HCT116 (cell line): Measurements from ENCODE around the gene ZC2HC1C. TPM values are rescaled to one million over a fixed set of nuclear protein-coding genes. Genes with fewer than 3 reads are reported as not detected.

ENCODE experiments used
- ATAC-seq: fragments of 200-7000 bp; cut with Tn5 transposase; 2 replicates; pipeline ENCODE4 v1.9.1; 2020; ENCODE audit warnings: mild to moderate bottlenecking, moderate library complexity
- BruUV-seq: library from RNA; stranded (reverse); fragments of 400-500 nt; replicated peaks from 2 replicates; lab custom pipeline; 2021; lab: Mats Ljungman, UMichigan
- CTCF ChIA-PET: fragments of 300-600 bp; sonication (Branson Sonifier 250); formaldehyde crosslinking; loops from one replicate; lab custom pipeline; 2021; ENCODE audit warnings: antibody characterized with exemption; lab: Charles Lee
- POLR2A ChIA-PET: fragments of 300-600, 350-600 bp; sonication (Branson Sonifier 250); formaldehyde crosslinking; loops from one replicate; lab custom pipeline; 2021; ENCODE audit warnings: antibody characterized with exemption; lab: Charles Lee
- RAD21 ChIA-PET, 2 experiments: fragments of 300-600 bp; sonication (Branson Sonifier 250); formaldehyde crosslinking; loops; one replicate each; lab custom pipeline; 2023; ENCODE audit warnings: low total read pairs in 2 of 2; ENCODE audit not compliant: uncharacterized antibody in 2 of 2, unreplicated experiment in 2 of 2, low non-redundant PET in 1 of 2; lab: Charles Lee
- DNase-seq: peaks from one replicate; pipeline ENCODE4 v3.0.0-alpha.2; 2010; ENCODE audit warnings: low read depth, low spot score
- H2AFZ ChIP-seq: fragments of 200-600 bp; shearing (Covaris generic), sonication (generic); 2 replicates; pipeline ENCODE4 v1.6.1; 2017; ENCODE audit warnings: low read depth, mixed run types, mixed read lengths, antibody characterized with exemption, low read length; ENCODE audit not compliant: poor library complexity, severe bottlenecking
- H3K27ac ChIP-seq: 2 replicates; pipeline ENCODE4 v1.5.1; 2012; ENCODE audit warnings: low read depth, low read length
- H3K27me3 ChIP-seq: fragments of 200-600 bp; sonication (generic); 2 replicates; pipeline ENCODE4 v1.6.1; 2016; ENCODE audit warnings: mixed run types, low read length, mixed read lengths; ENCODE audit not compliant: insufficient read depth
- H3K36me3 ChIP-seq, 2 experiments: fragments of 200-500 bp in 1 of 2; fragments of 200-600 bp in 1 of 2; sonication (Bioruptor generic) in 1 of 2; sonication (generic) in 1 of 2; 2 replicates each; pipeline versions ENCODE4 v1.5.1 to v1.6.1; 2014 to 2016; ENCODE audit warnings: low read length in 2 of 2, inconsistent platforms in 1 of 2, mixed read lengths in 1 of 2, mixed run types in 1 of 2; ENCODE audit not compliant: insufficient read depth in 2 of 2, control insufficient read depth in 1 of 2
- H3K4me1 ChIP-seq, 2 experiments: fragments of 200-600 bp in 1 of 2; sonication (generic) in 1 of 2; 2 replicates each; pipeline versions ENCODE4 v1.5.1 to v1.6.1; 2012 to 2017; ENCODE audit warnings: low read length in 2 of 2, inconsistent platforms in 1 of 2, mild to moderate bottlenecking in 1 of 2, mixed read lengths in 1 of 2, mixed run types in 1 of 2, moderate library complexity in 1 of 2; ENCODE audit not compliant: insufficient read depth in 2 of 2, control insufficient read depth in 1 of 2
- H3K4me2 ChIP-seq: fragments of 200-600 bp; sonication (generic); 2 replicates; pipeline ENCODE4 v1.6.1; 2017; ENCODE audit warnings: mixed run types, low read length, mixed read lengths
- H3K4me3 ChIP-seq, 2 experiments: fragments of 200-600 bp in 1 of 2; sonication (generic) in 1 of 2; replicated peaks in 1 of 2; 2 replicates each; pipeline ENCODE4 v1.5.1; 2011 to 2016; ENCODE audit warnings: low read length in 2 of 2, control low read depth in 1 of 2, low read depth in 1 of 2, mild to moderate bottlenecking in 1 of 2, mixed read lengths in 1 of 2, mixed run types in 1 of 2
- H3K79me2 ChIP-seq: fragments of 200-600 bp; sonication (generic); 2 replicates; pipeline ENCODE4 v1.6.1; 2017; ENCODE audit warnings: mild to moderate bottlenecking, mixed run types, low read length, moderate library complexity, mixed read lengths; ENCODE audit not compliant: insufficient read depth
- H3K9ac ChIP-seq: fragments of 200-600 bp; sonication (generic); 2 replicates; pipeline ENCODE4 v1.6.1; 2016; ENCODE audit warnings: low read length, mixed read lengths
- H3K9me2 ChIP-seq: fragments of 200-600 bp; sonication (generic), shearing (Covaris generic); 2 replicates; pipeline ENCODE4 v1.6.1; 2017; ENCODE audit warnings: mixed run types, mild to moderate bottlenecking, moderate library complexity; ENCODE audit not compliant: insufficient read depth
- H3K9me3 ChIP-seq, 2 experiments: fragments of 200-500 bp in 1 of 2; fragments of 200-600 bp in 1 of 2; sonication (Bioruptor generic) in 1 of 2; sonication (generic) in 1 of 2; 2 replicates each; pipeline ENCODE4 v1.6.1; 2014 to 2017; ENCODE audit warnings: low read length in 2 of 2, mixed read lengths in 2 of 2, inconsistent platforms in 1 of 2, low read depth in 1 of 2, mild to moderate bottlenecking in 1 of 2, mixed run types in 1 of 2, moderate library complexity in 1 of 2; ENCODE audit not compliant: control insufficient read depth in 1 of 2, insufficient read depth in 1 of 2
- H4K20me1 ChIP-seq: fragments of 200-600 bp; sonication (generic), shearing (Covaris generic); 2 replicates; pipeline ENCODE4 v1.6.1; 2017; ENCODE audit warnings: mixed run types, mild to moderate bottlenecking, moderate library complexity; ENCODE audit not compliant: insufficient read depth
- MAX ChIP-seq: IDR thresholded peaks from 2 replicates; pipeline ENCODE4 v1.6.1; 2012
- POLR2AphosphoS5 ChIP-seq: IDR thresholded peaks from 2 replicates; pipeline ENCODE4 v1.6.1; 2011; ENCODE audit warnings: mild to moderate bottlenecking, low read depth, low read length, moderate library complexity
- RAD21 ChIP-seq: IDR thresholded peaks from 2 replicates; pipeline ENCODE4 v1.6.1; 2012; ENCODE audit warnings: low read depth, mild to moderate bottlenecking
- SRF ChIP-seq: IDR thresholded peaks from 2 replicates; pipeline ENCODE4 v1.6.1; 2012; ENCODE audit warnings: low read depth
- ZBTB33 ChIP-seq: IDR thresholded peaks from 2 replicates; pipeline ENCODE4 v1.6.1; 2011; ENCODE audit warnings: mild to moderate bottlenecking, low read length, moderate library complexity; ENCODE audit not compliant: insufficient replicate concordance; ENCODE audit errors: extremely low read depth
- ZFX ChIP-seq: fragments of 450-650 bp; IDR thresholded peaks from 2 replicates; pipeline ENCODE4 v1.6.1; 2017
- intact Hi-C: fragments of 100-400 bp; cut with micrococcal nuclease; formaldehyde crosslinking; loops from 2 replicates; pipeline ENCODE4 v1.10.0; 2022
- total RNA-seq: library from RNA; stranded (reverse); gene quantifications from one replicate; pipeline ENCODE4 v1.2.1, GENCODE V29; 2021; ENCODE audit not compliant: unreplicated experiment

Gene ZC2HC1C
- total RNA-seq, 1 experiment from 2014 or later: 0.98 TPM

DNA sequence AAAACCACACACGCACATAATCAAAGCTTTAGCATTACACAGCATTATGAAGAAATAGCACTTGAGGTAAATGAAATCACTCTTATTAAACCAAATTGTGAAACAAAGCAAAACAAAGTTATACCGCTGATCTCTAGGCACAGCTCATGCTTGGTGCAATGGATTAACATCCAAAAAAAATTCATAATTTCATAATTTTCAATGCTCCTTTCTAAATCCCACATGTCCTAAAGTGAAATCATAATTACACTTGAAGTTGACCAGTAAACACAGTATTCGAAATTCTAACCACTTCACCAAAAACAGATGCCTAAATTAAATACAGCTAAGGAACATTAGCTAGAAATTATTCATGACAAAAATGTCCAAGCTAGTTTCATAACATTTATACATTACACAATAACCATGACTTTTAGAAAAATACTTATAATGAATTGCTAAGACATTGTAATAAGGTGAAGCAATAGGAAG, 19.7 kb upstream of the ZC2HC1C start (continued):
- no peak for TF ChIP-seq ZBTB33
- TF ChIP-seq, all 23 proteins: peak for 0

DNA sequence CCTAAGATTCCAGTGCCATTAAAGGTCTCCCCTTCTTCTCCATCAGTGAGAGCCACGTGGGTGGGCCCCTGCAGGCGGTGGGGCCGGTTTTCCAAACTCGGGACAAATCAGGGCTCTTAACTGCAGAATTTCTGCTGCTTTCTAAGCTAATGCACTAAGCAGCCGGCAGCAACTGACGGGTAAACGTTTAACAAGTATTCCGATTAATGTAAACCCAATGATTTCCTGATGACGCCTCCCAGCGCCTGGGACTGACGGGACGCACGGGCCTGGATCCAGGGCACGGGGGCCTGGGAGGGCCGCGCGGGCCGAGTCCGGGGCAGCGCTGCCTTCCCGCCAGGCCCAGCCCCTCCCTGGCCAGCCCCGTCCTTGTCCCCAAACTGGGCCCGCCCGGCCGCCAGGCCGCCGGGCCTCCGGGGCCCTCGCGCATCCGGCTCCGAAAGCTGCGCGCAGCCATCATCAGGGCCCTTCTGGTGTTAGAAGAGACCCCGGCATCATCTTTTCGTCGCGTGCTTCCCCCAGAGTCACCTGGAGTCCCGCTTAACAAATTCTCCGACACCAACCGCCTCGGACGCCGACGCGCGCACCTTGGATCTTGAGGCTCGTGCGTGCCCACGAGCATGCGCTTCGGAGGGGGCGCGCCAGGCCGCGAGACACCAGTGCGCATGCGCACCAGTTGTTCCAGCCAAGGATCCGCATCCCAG, 18.4 kb upstream of the ZC2HC1C start, which contains the start of gene MLH3:
MLH3 (minus strand) TSS at position 616 of the 704 bp plus-strand sequence. CDS start 1,812 bp downstream, outside the sequence.
- BruUV-seq: no TSS peak
- Histone ChIP-seq H3K27ac (peak within 1 kb of the TSS; percentile 58), H3K9me2 (no peaks in the 10 kb centered on the region), H3K79me2 (peaks cover 22% of the 10 kb centered on the region), H3K9me3 (no peaks in the 10 kb centered on the region), H3K9ac (peak within 1 kb of the TSS; percentile 70), H3K4me1 (peaks cover 0 to 16% of the 10 kb centered on the region in 2 experiments; a peak in 3 of 4 replicates), H2AFZ (peak within 1 kb of the TSS; percentile 71), H3K4me3 (peak within 1 kb of the TSS; percentile 50 to 59), H3K27me3 (no peaks in the 10 kb centered on the region), H4K20me1 (no peaks in the 10 kb centered on the region), H3K4me2 (peak within 1 kb of the TSS; percentile 82), H3K36me3 (peaks cover 0 to 7% of the 10 kb centered on the region in 2 experiments; a peak in 2 of 4 replicates)
- ChIA-PET RAD21 (no interaction called here), POLR2A (no interaction called here), CTCF (interaction anchor here (0.9 kb wide), 1 partner anchor 106 kb away, joined by 3 read pairs; no protein-coding TSS in a partner anchor)
- DNase-seq (peak; percentile 65), ATAC-seq (peak; percentile 88)
- intact Hi-C loops: no loop called here
- TF ChIP-seq MAX: peak; percentile 97
- TF ChIP-seq ZFX: peak; percentile 98
- no peak for TF ChIP-seq RAD21
- peak; percentile 76 for TF ChIP-seq POLR2AphosphoS5
- no peak for TF ChIP-seq SRF
